GM12878 (cell line): ENCODE results near the gene VSX1. TPM values are rescaled to one million over a fixed set of nuclear protein-coding genes. Genes with fewer than 3 reads are reported as not detected.

ENCODE experiments used
- ATAC-seq: fragments of 200-7000 bp; cut with Tn5 transposase; 3 replicates; pipeline ENCODE4 v1.9.1; 2020; ENCODE audit warnings: mild to moderate bottlenecking, moderate library complexity
- BruUV-seq: library from RNA; stranded (reverse); fragments of 400-500 nt; replicated peaks from 2 replicates; lab custom pipeline; 2021; lab: Mats Ljungman, UMichigan
- CTCF ChIA-PET: fragments of 300-600 bp; sonication (Branson Sonifier 250); formaldehyde crosslinking; extraction: SDS; loops from one replicate; lab custom pipeline; 2021; ENCODE audit warnings: inconsistent platforms; lab: Yijun Ruan, JAX
- POLR2A ChIA-PET: fragments of 350-600 bp; formaldehyde crosslinking; extraction: SDS; loops from one replicate; lab custom pipeline; 2021; ENCODE audit warnings: inconsistent platforms; lab: Charles Lee
- RAD21 ChIA-PET: fragments of 300-600 bp; sonication (Branson Sonifier 250); formaldehyde crosslinking; loops from one replicate; lab custom pipeline; 2023; ENCODE audit warnings: antibody characterized with exemption; ENCODE audit not compliant: unreplicated experiment; lab: Charles Lee
- SMC1A ChIA-PET: fragments of 300-600 bp; sonication (Branson Sonifier 250); formaldehyde crosslinking; loops from one replicate; lab custom pipeline; 2023; ENCODE audit not compliant: unreplicated experiment, uncharacterized antibody; lab: Charles Lee
- DNase-seq: peaks from one replicate; pipeline ENCODE4 v3.0.0-alpha.2; 2011; ENCODE audit warnings: low read depth, low spot score
- FAIRE-seq: peaks from 3 replicates; lab custom pipeline; 2011; peaks lifted over from hg19 to GRCh38; lab: Jason Lieb, UNC
- H2AFZ ChIP-seq: 2 replicates; pipeline ENCODE4 v1.6.0; 2011; ENCODE audit warnings: low read depth, low read length, control low read depth; ENCODE audit not compliant: control insufficient read depth
- H3K27ac ChIP-seq: 2 replicates; pipeline ENCODE4 v1.5.1; 2011; ENCODE audit warnings: control low read depth; ENCODE audit not compliant: control insufficient read depth, insufficient read depth
- H3K27me3 ChIP-seq, 2 experiments: replicated peaks in 1 of 2; 2 replicates each; pipeline versions ENCODE4 v1.6.0 to v1.6.1; 2011; ENCODE audit warnings: low read length in 1 of 2; ENCODE audit not compliant: control insufficient read depth in 2 of 2, insufficient read depth in 2 of 2
- H3K36me3 ChIP-seq, 2 experiments: 2 replicates each; pipeline ENCODE4 v1.5.1; 2011; ENCODE audit warnings: low read length in 1 of 2; ENCODE audit not compliant: control insufficient read depth in 2 of 2, insufficient read depth in 2 of 2
- H3K4me1 ChIP-seq: 2 replicates; pipeline ENCODE4 v1.6.1; 2011; ENCODE audit warnings: mild to moderate bottlenecking, low read length, moderate library complexity, mixed read lengths; ENCODE audit not compliant: control insufficient read depth, insufficient read depth
- H3K4me2 ChIP-seq: 2 replicates; pipeline ENCODE4 v1.6.0; 2011; ENCODE audit warnings: control low read depth; ENCODE audit not compliant: control insufficient read depth, insufficient read depth
- H3K4me3 ChIP-seq: fragments of 200-600 bp; sonication (generic); 2 replicates; pipeline ENCODE4 v1.5.1; 2016
- H3K79me2 ChIP-seq: 2 replicates; pipeline ENCODE4 v1.6.0; 2011; ENCODE audit warnings: low read length; ENCODE audit not compliant: control insufficient read depth, insufficient read depth
- H3K9ac ChIP-seq: 2 replicates; pipeline ENCODE4 v1.8.0; 2011; ENCODE audit warnings: low read length, control low read depth, mixed read lengths; ENCODE audit not compliant: control insufficient read depth, insufficient read depth
- H3K9me3 ChIP-seq: replicated peaks from 3 replicates; pipeline ENCODE4 v1.5.1; 2011; ENCODE audit warnings: mild to moderate bottlenecking, low read length; ENCODE audit not compliant: control insufficient read depth, insufficient read depth
- H4K20me1 ChIP-seq: 2 replicates; pipeline ENCODE4 v1.6.0; 2011; ENCODE audit not compliant: control insufficient read depth, insufficient read depth
- CUX1 ChIP-seq: IDR thresholded peaks from 2 replicates; pipeline ENCODE4 v1.6.1; 2012; ENCODE audit warnings: improper control_type of control experiment, low read depth, low read length; ENCODE audit not compliant: insufficient replicate concordance
- ELK1 ChIP-seq: IDR thresholded peaks from 2 replicates; pipeline ENCODE4 v1.6.1; 2012; ENCODE audit warnings: low read depth, low read length, improper control_type of control experiment
- ESRRA ChIP-seq: IDR thresholded peaks from 2 replicates; pipeline ENCODE4 v1.6.1; 2012; ENCODE audit warnings: mild to moderate bottlenecking, low read length, improper control_type of control experiment
- ETV6 ChIP-seq, 2 experiments: fragments of 450-650 bp in 1 of 2; IDR thresholded peaks in 1 of 2; conservative IDR thresholded peaks in 1 of 2; 2 replicates each; pipeline ENCODE4 v1.6.1; 2014; ENCODE audit warnings: antibody characterized with exemption in 1 of 2, borderline replicate concordance in 1 of 2, low read depth in 1 of 2, mild to moderate bottlenecking in 1 of 2, moderate library complexity in 1 of 2
- GABPA ChIP-seq: IDR thresholded peaks from 2 replicates; pipeline ENCODE4 v1.6.1; 2014; ENCODE audit warnings: antibody characterized with exemption, low read depth, mild to moderate bottlenecking, inconsistent platforms
- HCFC1 ChIP-seq: fragments of 150-350 bp; IDR thresholded peaks from 2 replicates; pipeline ENCODE4 v1.6.1; 2014; ENCODE audit warnings: low read length
- HDAC2 ChIP-seq: fragments of 200-600 bp; sonication (generic); IDR thresholded peaks from 2 replicates; pipeline ENCODE4 v1.6.1; 2017
- MTA3 ChIP-seq: IDR thresholded peaks from 2 replicates; pipeline ENCODE4 v1.6.1; 2012; ENCODE audit warnings: low read length, inconsistent platforms, borderline replicate concordance
- SMC3 ChIP-seq: IDR thresholded peaks from 2 replicates; pipeline ENCODE4 v1.6.1; 2011; ENCODE audit warnings: low read length, improper control_type of control experiment, borderline replicate concordance
- USF2 ChIP-seq: IDR thresholded peaks from 2 replicates; pipeline ENCODE4 v1.6.1; 2011; ENCODE audit warnings: low read depth, low read length, improper control_type of control experiment, borderline replicate concordance
- WRNIP1 ChIP-seq: IDR thresholded peaks from 2 replicates; pipeline ENCODE4 v1.6.1; 2011; ENCODE audit warnings: low read depth, low read length, improper control_type of control experiment, borderline replicate concordance
- ZNF217 ChIP-seq: fragments of 450-650 bp; IDR thresholded peaks from 2 replicates; pipeline ENCODE4 v1.6.1; 2017; ENCODE audit warnings: antibody characterized with exemption, mild to moderate bottlenecking
- WGBS: methylation state at CpG from one replicate; pipeline ENCODE4 v1.1.6; 2016; ENCODE audit warnings: low lambda C conversion rate; ENCODE audit not compliant: insufficient replicate concordance, insufficient coverage; ENCODE audit errors: missing lambda C conversion rate; 5-methylcytosine and 5-hydroxymethylcytosine counted together
- in situ Hi-C: fragments of 300-500 bp; cut with MboI; formaldehyde crosslinking; loops from 9 replicates; pipeline ENCODE4 v1.14.3; 2018; ENCODE audit warnings: mixed read lengths
- intact Hi-C: fragments of 100-400 bp; cut with micrococcal nuclease; formaldehyde crosslinking; loops from one replicate; pipeline ENCODE4 v1.14.2; 2022; ENCODE audit not compliant: unreplicated experiment
- polyA plus RNA-seq, 11 experiments: library from polyadenylated mRNA; depleted of rRNA in 4 of 11; unstranded in 6 of 11; stranded (reverse) in 5 of 11; fragments of >200 nt; fragmentation: Nextera tagmentation in 4 of 11; fragmentation: Illumina TruSeq in 1 of 11; extraction: Ambion mirVana in 4 of 11; extraction: Trizol in 1 of 11; gene quantifications; 1 replicate in 1 of 11; 2 replicates in 10 of 11; pipeline versions ENCODE4 v1.2.1 to v1.2.3, GENCODE V29; 2011 to 2016; ENCODE audit warnings: inconsistent platforms in 2 of 11, missing spikeins in 2 of 11, low read depth in 1 of 11
- total RNA-seq, 4 experiments: library from RNA; depleted of rRNA in 3 of 4; stranded (reverse); fragments of >200 nt in 3 of 4; fragmentation: Illumina TruSeq in 1 of 4; extraction: Trizol in 1 of 4; gene quantifications; 2 replicates each; pipeline versions ENCODE4 v1.2.1 to v1.2.3, GENCODE V29; 2013 to 2021

The VSX1 gene
- total and polyA plus RNA-seq, 10 of the 15 experiments (the other 5 are each of a cell fraction or from before 2014, with no cell fraction given), result 0.05 TPM; not detected in 9

GRCh38 chr20:25066386-25066785, 15.6 kb downstream of the VSX1 start:
- ChIA-PET CTCF (interaction anchor here (1.1 to 12.6 kb wide), 10 partner anchors 12 to 333 kb away, joined by 3 to 244 read pairs (median 6); partner anchors contain the start of gene APMAP), POLR2A (no interaction called here), SMC1A (interaction anchor here (1.1 to 6.4 kb wide), 7 partner anchors 12 to 80 kb away, joined by 3 to 116 read pairs (median 7); partner anchors contain the start of gene APMAP), RAD21 (interaction anchor here (2.7 to 9.2 kb wide), 2 partner anchors 67 to 72 kb away, joined by 14 to 87 read pairs; partner anchors contain the start of gene APMAP)
- no peak overlapping the region for H3K27ac ChIP-seq
- no peaks in the 10 kb centered on the region for H4K20me1 ChIP-seq
- no peaks in the 10 kb centered on the region for H3K4me1 ChIP-seq
- no TSS peak for BruUV-seq
- no peak overlapping the region for H3K9ac ChIP-seq
- FAIRE-seq, result no peak
- TF ChIP-seq MTA3 (no peak), HDAC2 (no peak), ELK1 (no peak), ETV6 (conservative IDR thresholded peaks at IDR 0.05 in 1 of 2, IDR thresholded peaks at IDR 0.05 in 1 of 2; ENCODE audit: borderline replicate concordance in 1 of 2, low read depth in 1 of 2) (no peak), CUX1 (no peak), HCFC1 (no peak), ZNF217 (no peak), USF2 (no peak), ESRRA (no peak), GABPA (no peak), SMC3 (no peak), WRNIP1 (no peak)
- no peaks in the 10 kb centered on the region for H3K79me2 ChIP-seq
- H3K36me3 ChIP-seq, result no peaks in the 10 kb centered on the region
- intact Hi-C loops (loop anchor here (1.0 to 5.0 kb wide), 2 partner anchors 113 to 331 kb away; no protein-coding TSS in a partner anchor), in situ Hi-C loops (loop anchor here (10.0 to 25.0 kb wide), 2 partner anchors 108 to 1704 kb away; partner anchors contain the start of genes GZF1 and NXT1)
- 32% methylated on average over 6 of the region's 6 CpGs for WGBS
- no peaks in the 10 kb centered on the region; a peak in 1 of 4 replicates for H3K27me3 ChIP-seq
- H3K4me3 ChIP-seq, result no peak overlapping the region
- DNase-seq, result no peak
- no peak overlapping the region for H2AFZ ChIP-seq
- H3K9me3 ChIP-seq, result no peaks in the 10 kb centered on the region
- no peak for ATAC-seq
- H3K4me2 ChIP-seq, result no peak overlapping the region
